GM18505 (cell line): ENCODE results near the gene ATP2B3.

Source experiments
- ATAC-seq: cut with Tn5 transposase; IDR thresholded peaks from one replicate; pipeline ENCODE4 v1.9.1; 2021; ENCODE audit not compliant: unreplicated experiment
- POLR2A ChIP-seq: IDR thresholded peaks from 4 replicates; pipeline ENCODE4 v1.6.1; 2011; ENCODE audit warnings: borderline replicate concordance; ENCODE audit not compliant: insufficient read depth, insufficient read length; ENCODE audit errors: extremely low read depth

The ATP2B3 gene

GRCh38 chrX:153525451-153525850, 8.0 kb downstream of the ATP2B3 start:
- ATAC-seq: no peak
- no peak for TF ChIP-seq POLR2A

GRCh38 chrX:153526042-153526441, 8.6 kb downstream of the ATP2B3 start:
- ATAC-seq: no peak
- no peak for TF ChIP-seq POLR2A

GRCh38 chrX:153526801-153527200, 9.4 kb downstream of the ATP2B3 start:
- TF ChIP-seq POLR2A: no peak
- ATAC-seq: no peak

- no peak for TF ChIP-seq POLR2A
- no peak for ATAC-seq
These were observed 9.8 kb downstream of the ATP2B3 start for GRCh38 chrX:153527208-153527607.

- ATAC-seq: no peak
- TF ChIP-seq POLR2A: no peak
These were observed 13.1 kb downstream of the ATP2B3 start for GRCh38 chrX:153530411-153531129.

GRCh38 chrX:153533091-153533490, 15.6 kb downstream of the ATP2B3 start:
- no peak for TF ChIP-seq POLR2A
- no peak for ATAC-seq

- no peak for ATAC-seq
- TF ChIP-seq POLR2A: no peak
These were observed 19.6 kb downstream of the ATP2B3 start for GRCh38 chrX:153537080-153537479.

GRCh38 chrX:153537526-153538295, 20.3 kb downstream of the ATP2B3 start:
- no peak for ATAC-seq
- no peak for TF ChIP-seq POLR2A

- TF ChIP-seq POLR2A: no peak
- ATAC-seq: no peak
These were observed 21.0 kb downstream of the ATP2B3 start for GRCh38 chrX:153538424-153538823.

- ATAC-seq: peak; percentile 68
- TF ChIP-seq POLR2A: no peak
These were observed 21.9 kb downstream of the ATP2B3 start for GRCh38 chrX:153539171-153539978.

- no peak for ATAC-seq
These were observed 22.5 kb downstream of the ATP2B3 start for GRCh38 chrX:153539979-153540358.

GRCh38 chrX:153544727-153545126, 27.3 kb downstream of the ATP2B3 start:
- ATAC-seq: no peak

More at GRCh38 chrX:153539979-153540358, 22.5 kb downstream of the ATP2B3 start:
- no peak for TF ChIP-seq POLR2A

GRCh38 chrX:153546386-153546785, 28.9 kb downstream of the ATP2B3 start:
- ATAC-seq: no peak
- no peak for TF ChIP-seq POLR2A

More at GRCh38 chrX:153544727-153545126, 27.3 kb downstream of the ATP2B3 start:
- no peak for TF ChIP-seq POLR2A
